ENCODE measurements around the gene GNGT2.

- TF ChIP-seq SUZ12 (IDR thresholded peaks at IDR 0.05; ENCODE audit: extremely low read depth, insufficient read depth, insufficient read length) (no peak), YY1 (IDR thresholded peaks at IDR 0.05; ENCODE audit: insufficient read depth, insufficient read length) (no peak), ZNF274 (IDR thresholded peaks at IDR 0.05; ENCODE audit: low read depth, low read length) (no peak)
Measured at GRCh38 chr17:49194297-49194607, 16.1 kb downstream of the GNGT2 start.

All from NT2/D1 (cell line).